Measurements from ENCODE around the gene MRPS27.

- TF ChIP-seq, protein P1, sequence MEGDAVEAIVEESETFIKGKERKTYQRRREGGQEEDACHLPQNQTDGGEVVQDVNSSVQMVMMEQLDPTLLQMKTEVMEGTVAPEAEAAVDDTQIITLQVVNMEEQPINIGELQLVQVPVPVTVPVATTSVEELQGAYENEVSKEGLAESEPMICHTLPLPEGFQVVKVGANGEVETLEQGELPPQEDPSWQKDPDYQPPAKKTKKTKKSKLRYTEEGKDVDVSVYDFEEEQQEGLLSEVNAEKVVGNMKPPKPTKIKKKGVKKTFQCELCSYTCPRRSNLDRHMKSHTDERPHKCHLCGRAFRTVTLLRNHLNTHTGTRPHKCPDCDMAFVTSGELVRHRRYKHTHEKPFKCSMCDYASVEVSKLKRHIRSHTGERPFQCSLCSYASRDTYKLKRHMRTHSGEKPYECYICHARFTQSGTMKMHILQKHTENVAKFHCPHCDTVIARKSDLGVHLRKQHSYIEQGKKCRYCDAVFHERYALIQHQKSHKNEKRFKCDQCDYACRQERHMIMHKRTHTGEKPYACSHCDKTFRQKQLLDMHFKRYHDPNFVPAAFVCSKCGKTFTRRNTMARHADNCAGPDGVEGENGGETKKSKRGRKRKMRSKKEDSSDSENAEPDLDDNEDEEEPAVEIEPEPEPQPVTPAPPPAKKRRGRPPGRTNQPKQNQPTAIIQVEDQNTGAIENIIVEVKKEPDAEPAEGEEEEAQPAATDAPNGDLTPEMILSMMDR (conservative IDR thresholded peaks at IDR 0.05): no peak
- TF ChIP-seq ZFX (IDR thresholded peaks at IDR 0.05): no peak
Observed at GRCh38 chr5:72171667-72172066, 148.4 kb downstream of the MRPS27 start.
